Testis (tissue), 5 donors: ENCODE results near the gene ATF3. TPM values are rescaled to one million over a fixed set of nuclear protein-coding genes. Genes with fewer than 3 reads are reported as not detected.

Experiments used
- DNase-seq: peaks from one replicate; pipeline ENCODE4 v3.0.0-alpha.2; 2019
- H3K27ac ChIP-seq, 2 donors: fragments of 200-600 bp; sonication (generic); one replicate each; pipeline ENCODE4 v1.5.1; 2019
- H3K27me3 ChIP-seq: fragments of 200-600 bp; sonication (generic); one replicate; pipeline ENCODE4 v1.5.1; 2019
- H3K36me3 ChIP-seq: fragments of 200-600 bp; sonication (generic); one replicate; pipeline ENCODE4 v1.5.1; 2017; ENCODE audit warnings: low read depth; ENCODE audit errors: missing control alignments
- H3K4me1 ChIP-seq: fragments of 200-600 bp; sonication (generic); one replicate; pipeline ENCODE4 v1.5.1; 2019
- H3K4me3 ChIP-seq, 2 donors: fragments of 200-600 bp; sonication (generic); one replicate each; pipeline ENCODE4 v1.5.1; 2017 to 2019
- H3K9me3 ChIP-seq: fragments of 200-600 bp; sonication (generic); one replicate; pipeline ENCODE4 v1.5.1; 2017
- CTCF ChIP-seq, 3 experiments: fragments of 450-650 bp in 2 of 3; fragments of 200-600 bp in 1 of 3; sonication (generic) in 1 of 3; IDR thresholded peaks; one replicate each; pipeline ENCODE4 v1.5.1; 2016 to 2019; ENCODE audit warnings: antibody characterized with exemption in 3 of 3, mild to moderate bottlenecking in 2 of 3, moderate library complexity in 1 of 3
- POLR2A ChIP-seq: fragments of 450-650 bp; IDR thresholded peaks from one replicate; pipeline ENCODE4 v1.6.1; 2017; ENCODE audit warnings: antibody characterized with exemption, mild to moderate bottlenecking, moderate library complexity
- WGBS, 2 donors: methylation state at CpG; one replicate each; pipeline ENCODE4 v1.1.5; 2018; 5-methylcytosine and 5-hydroxymethylcytosine counted together
- intact Hi-C: fragments of 100-400 bp; cut with DNase I; formaldehyde crosslinking; loops from one replicate; pipeline ENCODE4 v1.15.1; 2023; ENCODE audit warnings: low total_unique reads
- long read RNA-seq, 2 donors: transcript quantifications; one replicate each; lab custom pipeline, GENCODE V29; 2026
- polyA plus RNA-seq: library from polyadenylated mRNA; stranded (reverse); fragments of 350-450 nt; fragmentation: Illumina TruSeq; extraction: RNeasy Lipid Tissue Mini Kit (QIAGEN cat#74804); gene quantifications from one replicate; pipeline ENCODE4 v1.2.3, GENCODE V29; 2014; ENCODE audit warnings: low read depth, low replicate concordance; ENCODE audit not compliant: insufficient read depth
- total RNA-seq, 2 donors: library from RNA; depleted of rRNA; stranded (reverse); fragments of >200 nt; gene quantifications; one replicate each; pipeline ENCODE4 v1.2.3, GENCODE V29; 2016

The ATF3 gene
- total RNA-seq (1 to 10 TPM; 3.2 to 4.6 TPM), polyA plus RNA-seq (9.0 TPM)
- long read RNA-seq, donor 1, partial matches to known transcripts = 0 of 2 reads
- long read RNA-seq, donor 1, other reads (novel, unspliced or antisense) = 0 of 2 reads
- long read RNA-seq, donor 2, partial matches to known transcripts = 0 of 1 reads
- long read RNA-seq, donor 2, other reads (novel, unspliced or antisense) = 0 of 1 reads

GRCh38 chr1:212608392-212608958, at the start of gene ATF3:
TSS of gene ATF3 (plus strand) at chr1:212608761. CDS start at chr1:212615022, 6,261 bp downstream.
- no peak for TF ChIP-seq CTCF (IDR thresholded peaks at IDR 0.05)
- TF ChIP-seq POLR2A = peak; percentile 51
- peak; percentile 98 for DNase-seq
- 0% methylated on average over 2 to 50 of the region's 54 CpGs for WGBS, 2 donors
- H3K27ac ChIP-seq = peak within 1 kb of the TSS; percentile 71 to 90
- H3K4me1 ChIP-seq = peaks cover 13% of the 10 kb centered on the region
- H3K9me3 ChIP-seq = no peaks in the 10 kb centered on the region
- H3K4me3 ChIP-seq = peak within 1 kb of the TSS; percentile 56 to 65
- H3K27me3 ChIP-seq = no peaks in the 10 kb centered on the region
- no peaks in the 10 kb centered on the region for H3K36me3 ChIP-seq
- intact Hi-C loops = no loop called here

GRCh38 chr1:212559929-212560328, 48.6 kb upstream of the ATF3 start:
- Histone ChIP-seq H3K9me3 (no peaks in the 10 kb centered on the region), H3K27me3 (no peaks in the 10 kb centered on the region), H3K4me3 (no peak overlapping the region), H3K27ac (peak overlapping the region; percentile 99), H3K4me1 (peaks cover 6% of the 10 kb centered on the region), H3K36me3 (no peaks in the 10 kb centered on the region)
- intact Hi-C loops = no loop called here
- 43 to 77% methylated on average over 7 to 11 of the region's 11 CpGs for WGBS, 2 donors
- TF ChIP-seq CTCF (IDR thresholded peaks at IDR 0.05) (no peak), POLR2A (no peak)
- no peak for DNase-seq

GRCh38 chr1:212560933-212561460, 47.6 kb upstream of the ATF3 start:
- Histone ChIP-seq H3K27me3 (no peaks in the 10 kb centered on the region), H3K36me3 (no peaks in the 10 kb centered on the region), H3K9me3 (no peaks in the 10 kb centered on the region), H3K27ac (peak overlapping the region in 1 of 2 donors; percentile 99), H3K4me1 (peaks cover 6% of the 10 kb centered on the region), H3K4me3 (no peak overlapping the region)
- intact Hi-C loops = no loop called here
- DNase-seq = no peak
- TF ChIP-seq POLR2A = no peak
- TF ChIP-seq CTCF (IDR thresholded peaks at IDR 0.05) = no peak
- 77 to 85% methylated on average over 6 of the region's 6 CpGs for WGBS, 2 donors

- H3K4me3 ChIP-seq = no peak overlapping the region
- H3K27ac ChIP-seq = no peak overlapping the region
- intact Hi-C loops = no loop called here
- H3K27me3 ChIP-seq = no peaks in the 10 kb centered on the region
- H3K4me1 ChIP-seq = peaks cover 6% of the 10 kb centered on the region
- TF ChIP-seq POLR2A (no peak), CTCF (IDR thresholded peaks at IDR 0.05) (no peak)
- 64 to 67% methylated on average over 5 of the region's 5 CpGs for WGBS, 2 donors
- no peak for DNase-seq
- H3K36me3 ChIP-seq = no peaks in the 10 kb centered on the region
- no peaks in the 10 kb centered on the region for H3K9me3 ChIP-seq
Measured at GRCh38 chr1:212561501-212561931, 47.0 kb upstream of the ATF3 start.
